NCI-H345 treated with DMSO at 0.1 percent for 48 hours (cell line): ENCODE data around the gene PET100.
"Not testable (repeated sequence)": the region's sequence is repeated elsewhere in the genome, so short reads cannot be mapped to it uniquely, and the experiment has no call there.

Experiments used
- DNase-seq: peaks from one replicate; lab custom pipeline; 2025; ENCODE audit not compliant: unreplicated experiment; lab: John Stamatoyannopoulos, UW

Gene PET100

GRCh38 chr19:7632340-7633203 is 3.0 kb downstream of the PET100 start:
- DNase-seq, result no peak

GRCh38 chr19:7633698-7634097 is 4.1 kb downstream of the PET100 start, which contains the start of gene PCP2:
Gene PCP2 (minus strand): TSS chr19:7633719. CDS start chr19:7633457, 262 bp downstream.
- DNase-seq, result no peak

GRCh38 chr19:7635670-7636069 is 6.1 kb downstream of the PET100 start:
- DNase-seq, result no peak

- DNase-seq, result no peak
Measured at GRCh38 chr19:7636317-7636690, 6.7 kb downstream of the PET100 start.

- peak; percentile 61 for DNase-seq
Measured at GRCh38 chr19:7636691-7637373, 7.2 kb downstream of the PET100 start, which contains the start of gene STXBP2. Gene STXBP2 (plus strand): TSS chr19:7637110. CDS start chr19:7637150, 40 bp downstream.

- no peak for DNase-seq
Measured at GRCh38 chr19:7637374-7638256, 8.0 kb downstream of the PET100 start.

GRCh38 chr19:7638802-7639465 is 9.3 kb downstream of the PET100 start:
- no peak for DNase-seq

- no peak for DNase-seq
Measured at GRCh38 chr19:7639863-7640348, 10.3 kb downstream of the PET100 start.

- DNase-seq, result no peak
Measured at GRCh38 chr19:7640803-7641202, 11.2 kb downstream of the PET100 start.

GRCh38 chr19:7641290-7642276 is 12.0 kb downstream of the PET100 start:
- no peak for DNase-seq

GRCh38 chr19:7642295-7643030 is 12.9 kb downstream of the PET100 start:
- no peak for DNase-seq

GRCh38 chr19:7643031-7643415 is 13.4 kb downstream of the PET100 start:
- DNase-seq, result no peak

GRCh38 chr19:7643629-7644549 is 14.3 kb downstream of the PET100 start:
- DNase-seq, result not testable (repeated sequence)

- no peak for DNase-seq
Measured at GRCh38 chr19:7644550-7644877, 14.9 kb downstream of the PET100 start.

- no peak for DNase-seq
Measured at GRCh38 chr19:7645163-7645562, 15.6 kb downstream of the PET100 start.

GRCh38 chr19:7645656-7646425 is 16.2 kb downstream of the PET100 start:
- no peak for DNase-seq

GRCh38 chr19:7646426-7646700 is 16.8 kb downstream of the PET100 start:
- no peak for DNase-seq
